HG02678 (cell line): ENCODE results near the gene CDC27.
"Not testable (repeated sequence)": the region's sequence is repeated elsewhere in the genome, so short reads cannot be mapped to it uniquely, and the experiment has no call there.

Experiments
- ATAC-seq: cut with Tn5 transposase; IDR thresholded peaks from one replicate; pipeline ENCODE4 v1.9.1; 2021; ENCODE audit warnings: mild to moderate bottlenecking, moderate library complexity; ENCODE audit not compliant: unreplicated experiment

Gene CDC27

DNA sequence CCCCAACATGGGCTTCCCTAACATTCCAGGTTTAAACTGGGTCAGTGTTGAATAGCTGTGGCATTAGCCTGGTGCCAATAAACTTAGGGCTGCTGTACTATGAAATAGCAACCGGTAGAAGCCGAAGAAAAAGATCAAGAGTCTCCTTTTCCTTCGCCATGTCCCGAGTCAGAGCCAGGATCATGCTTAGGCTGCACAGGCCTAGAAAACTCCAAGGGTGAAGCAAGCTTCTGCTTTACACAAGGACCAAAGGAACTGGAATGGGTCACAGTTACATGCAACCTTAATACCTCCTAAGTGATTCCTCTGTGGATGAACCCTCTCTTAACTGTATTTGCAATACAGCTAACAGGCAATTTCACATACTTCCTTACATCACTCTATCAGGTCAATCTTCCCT, 115.5 kb downstream of the CDC27 start:
- ATAC-seq = not testable (repeated sequence)

DNA sequence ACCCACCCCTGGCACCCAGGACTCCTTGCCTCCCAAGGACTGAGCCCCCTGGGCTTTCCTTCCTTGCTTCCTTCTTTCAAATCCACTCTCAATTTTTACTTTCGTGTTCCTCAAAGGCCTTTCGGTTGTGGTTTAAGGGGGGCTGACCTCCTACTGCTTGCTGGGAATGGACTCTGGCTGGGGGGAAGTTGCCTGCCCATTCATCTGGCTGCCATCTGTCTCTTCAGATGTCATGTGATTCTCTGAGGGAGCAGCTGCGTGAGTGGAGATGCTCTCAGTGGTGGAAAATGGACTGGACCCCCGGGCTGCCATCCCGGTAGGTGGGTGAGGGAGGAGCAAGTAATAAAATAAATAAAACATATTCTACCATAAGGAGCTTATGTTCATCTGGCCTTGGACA, 116.2 kb downstream of the CDC27 start:
- no peak for ATAC-seq

- ATAC-seq = not testable (repeated sequence)
Measured at GRCh38 chr17:47071171-47071570, 117.9 kb downstream of the CDC27 start.

DNA sequence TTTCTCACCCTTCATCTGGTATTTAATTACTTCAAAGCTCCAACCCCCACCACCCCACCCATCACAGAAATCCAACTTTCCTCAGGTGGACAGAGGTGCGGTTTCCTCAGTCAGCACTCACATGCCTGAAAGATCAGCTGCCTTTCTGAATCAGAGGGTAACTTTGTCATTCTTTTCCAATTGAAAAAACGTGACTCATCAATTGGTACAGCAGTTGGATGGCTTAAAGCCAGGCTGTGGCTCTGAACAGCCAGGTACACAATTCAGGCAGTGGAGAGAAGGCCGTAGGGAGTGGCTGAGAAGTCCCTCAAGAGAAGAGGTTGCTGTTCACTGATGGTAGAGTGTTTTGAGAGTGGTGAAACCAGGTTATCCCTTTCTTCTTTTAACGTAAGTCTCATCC, 118.8 kb downstream of the CDC27 start:
- not testable (repeated sequence) for ATAC-seq
